WTC11 (cell line): Measurements from ENCODE around the gene POU5F2. TPM values are rescaled to one million over a fixed set of nuclear protein-coding genes. Genes with fewer than 3 reads are reported as not detected.

Experiments used
- ATAC-seq: fragments of 200-7000 bp; cut with Tn5 transposase; 2 replicates; pipeline ENCODE4 v1.10.0; 2021; ENCODE audit warnings: mild to moderate bottlenecking, moderate library complexity
- CTCF ChIA-PET: fragments of 300-600 bp; sonication (Branson Sonifier 250); formaldehyde crosslinking; loops from one replicate; lab custom pipeline; 2021; ENCODE audit warnings: antibody characterized with exemption; lab: Charles Lee
- POLR2A ChIA-PET: fragments of 350-600 bp; sonication (Branson Sonifier 250); formaldehyde crosslinking; loops from one replicate; lab custom pipeline; 2021; ENCODE audit warnings: antibody characterized with exemption; lab: Charles Lee
- DNase-seq: peaks from one replicate; pipeline ENCODE4 v3.0.0; 2021; ENCODE audit warnings: low spot score
- H3K27ac Mint-ChIP-seq: 2 replicates; pipeline ENCODE4 v1.8.0; 2021; ENCODE audit warnings: mixed read lengths
- H3K27me3 Mint-ChIP-seq: 2 replicates; pipeline ENCODE4 v1.8.0; 2021; ENCODE audit warnings: low read depth, mild to moderate bottlenecking, moderate library complexity, mixed read lengths
- H3K36me3 Mint-ChIP-seq: 2 replicates; pipeline ENCODE4 v1.8.0; 2021; ENCODE audit warnings: mixed read lengths
- H3K4me1 Mint-ChIP-seq: 2 replicates; pipeline ENCODE4 v1.8.0; 2022; ENCODE audit warnings: mixed read lengths
- H3K4me3 Mint-ChIP-seq: 2 replicates; pipeline ENCODE4 v1.8.0; 2021; ENCODE audit warnings: mild to moderate bottlenecking, moderate library complexity, mixed read lengths
- H3K9me3 Mint-ChIP-seq: 2 replicates; pipeline ENCODE4 v1.8.0; 2021; ENCODE audit warnings: mixed read lengths
- AFF4 ChIP-seq: sonication (generic); formaldehyde crosslinking; IDR thresholded peaks from 2 replicates; pipeline ENCODE4 v1.8.1; 2023; ENCODE audit warnings: mild to moderate bottlenecking, missing genetic modification reagents, borderline replicate concordance
- CREM ChIP-seq: sonication (generic); formaldehyde crosslinking; IDR thresholded peaks from 2 replicates; pipeline ENCODE4 v1.8.1; 2022; ENCODE audit warnings: mild to moderate bottlenecking, missing genetic modification reagents, moderate library complexity
- EMX1 ChIP-seq: fragments of 250-450 bp; sonication (Bioruptor Pico); IDR thresholded peaks from 2 replicates; pipeline ENCODE4 v1.8.0; 2021; ENCODE audit warnings: mild to moderate bottlenecking
- IRF1 ChIP-seq: sonication (generic); formaldehyde crosslinking; IDR thresholded peaks from 2 replicates; pipeline ENCODE4 v1.8.0; 2023; ENCODE audit warnings: missing genetic modification reagents
- IRF2 ChIP-seq: sonication (generic); formaldehyde crosslinking; IDR thresholded peaks from 2 replicates; pipeline ENCODE4 v1.8.0; 2022; ENCODE audit warnings: low read depth, missing genetic modification reagents, borderline replicate concordance
- MLX ChIP-seq: sonication (generic); formaldehyde crosslinking; IDR thresholded peaks from 2 replicates; pipeline ENCODE4 v1.8.1; 2023; ENCODE audit warnings: mild to moderate bottlenecking, missing genetic modification reagents, moderate library complexity
- NFE2L1 ChIP-seq: sonication (generic); formaldehyde crosslinking; IDR thresholded peaks from 2 replicates; pipeline ENCODE4 v1.8.1; 2023; ENCODE audit warnings: missing genetic modification reagents
- NR2C2 ChIP-seq: sonication (generic); formaldehyde crosslinking; IDR thresholded peaks from 2 replicates; pipeline ENCODE4 v1.8.0; 2022; ENCODE audit warnings: mild to moderate bottlenecking, missing genetic modification reagents
- OVOL2 ChIP-seq: fragments of 250-450 bp; sonication (Bioruptor Pico); IDR thresholded peaks from 2 replicates; pipeline ENCODE4 v1.9.0; 2021; ENCODE audit warnings: mild to moderate bottlenecking, borderline replicate concordance
- SMAD3 ChIP-seq: sonication (generic); formaldehyde crosslinking; IDR thresholded peaks from 2 replicates; pipeline ENCODE4 v1.8.0; 2022; ENCODE audit warnings: missing genetic modification reagents, mild to moderate bottlenecking, borderline replicate concordance
- SMAD4 ChIP-seq: sonication (generic); formaldehyde crosslinking; IDR thresholded peaks from 2 replicates; pipeline ENCODE4 v1.8.0; 2022; ENCODE audit warnings: mild to moderate bottlenecking, missing genetic modification reagents
- TEAD1 ChIP-seq: sonication (generic); formaldehyde crosslinking; IDR thresholded peaks from 2 replicates; pipeline ENCODE4 v1.8.0; 2022; ENCODE audit warnings: mild to moderate bottlenecking, missing genetic modification reagents
- TP53 ChIP-seq: sonication (generic); formaldehyde crosslinking; IDR thresholded peaks from 2 replicates; pipeline ENCODE4 v1.8.1; 2023; ENCODE audit warnings: mild to moderate bottlenecking, missing genetic modification reagents
- USF1 ChIP-seq: sonication (generic); formaldehyde crosslinking; IDR thresholded peaks from 2 replicates; pipeline ENCODE4 v1.8.0; 2022; ENCODE audit warnings: mild to moderate bottlenecking, missing genetic modification reagents
- ZBTB21 ChIP-seq: sonication (generic); formaldehyde crosslinking; IDR thresholded peaks from 2 replicates; pipeline ENCODE4 v1.8.1; 2023; ENCODE audit warnings: mild to moderate bottlenecking, missing genetic modification reagents, borderline replicate concordance
- ZNF219 ChIP-seq: sonication (generic); formaldehyde crosslinking; IDR thresholded peaks from 2 replicates; pipeline ENCODE4 v1.8.0; 2023; ENCODE audit warnings: missing genetic modification reagents, mild to moderate bottlenecking, borderline replicate concordance
- ZNF425 ChIP-seq: fragments of 250-450 bp; sonication (Bioruptor Pico); conservative IDR thresholded peaks from 2 replicates; pipeline ENCODE4 v1.9.0; 2021; ENCODE audit warnings: mild to moderate bottlenecking
- ZNF532 ChIP-seq: fragments of 250-450 bp; sonication (Bioruptor Pico); IDR thresholded peaks from 2 replicates; pipeline ENCODE4 v1.9.0; 2021; ENCODE audit warnings: mild to moderate bottlenecking, borderline replicate concordance
- ZNF671 ChIP-seq: fragments of 250-450 bp; sonication (Bioruptor Pico); IDR thresholded peaks from 2 replicates; pipeline ENCODE4 v1.8.0; 2021; ENCODE audit warnings: mild to moderate bottlenecking
- total RNA-seq: library from RNA; stranded (reverse); gene quantifications from 3 replicates; pipeline ENCODE4 v1.2.3, GENCODE V29; 2021

Gene POU5F2
- total RNA-seq, 1 experiment from 2014 or later = 0.13 TPM

- DNase-seq (no peak), ATAC-seq (no peak)
- Mint-ChIP-seq H3K27ac (no peak overlapping the region), H3K36me3 (no peaks in the 10 kb centered on the region), H3K9me3 (peaks cover 7% of the 10 kb centered on the region), H3K4me1 (no peaks in the 10 kb centered on the region), H3K4me3 (no peak overlapping the region), H3K27me3 (no peaks in the 10 kb centered on the region)
- ChIA-PET CTCF (interaction anchor here (0.8 kb wide), 1 partner anchor 118 kb away, joined by 3 read pairs; no protein-coding TSS in a partner anchor), POLR2A (no interaction called here)
- TF ChIP-seq USF1 (CRISPR knock-in tag) = no peak
- TF ChIP-seq IRF1 = no peak
- no peak for TF ChIP-seq ZNF425
- no peak for TF ChIP-seq NR2C2 (CRISPR knock-in tag)
- TF ChIP-seq ZNF671 (CRISPR knock-in tag) = no peak
- TF ChIP-seq IRF2 (CRISPR knock-in tag) = no peak
- TF ChIP-seq SMAD4 (CRISPR knock-in tag) = no peak
- TF ChIP-seq OVOL2 (CRISPR knock-in tag) = no peak
- TF ChIP-seq ZNF219 (CRISPR knock-in tag) = no peak
- no peak for TF ChIP-seq SMAD3 (CRISPR knock-in tag)
- TF ChIP-seq NFE2L1 (CRISPR knock-in tag) = no peak
- TF ChIP-seq EMX1 (CRISPR knock-in tag) = no peak
- no peak for TF ChIP-seq TP53 (CRISPR knock-in tag)
- TF ChIP-seq MLX (CRISPR knock-in tag) = no peak
Observed at GRCh38 chr5:93736284-93736683, 5.1 kb downstream of the POU5F2 start.

- no peak for ATAC-seq
- Mint-ChIP-seq H3K27me3 (no peaks in the 10 kb centered on the region), H3K4me3 (no peak overlapping the region), H3K4me1 (no peaks in the 10 kb centered on the region), H3K36me3 (no peaks in the 10 kb centered on the region), H3K27ac (no peak overlapping the region), H3K9me3 (peaks cover 7% of the 10 kb centered on the region)
- no peak for DNase-seq
- POLR2A ChIA-PET = no interaction called here
- CTCF ChIA-PET = interaction anchor here (0.8 to 1.0 kb wide), 2 partner anchors 66 to 117 kb away, joined by 3 read pairs; no protein-coding TSS in a partner anchor
- TF ChIP-seq ZNF532 (CRISPR knock-in tag) = no peak
- TF ChIP-seq CREM (CRISPR knock-in tag) = no peak
- no peak for TF ChIP-seq IRF2 (CRISPR knock-in tag)
- no peak for TF ChIP-seq AFF4 (CRISPR knock-in tag)
- no peak for TF ChIP-seq ZBTB21
- TF ChIP-seq USF1 (CRISPR knock-in tag) = no peak
- no peak for TF ChIP-seq TEAD1 (CRISPR knock-in tag)
Observed at GRCh38 chr5:93735378-93735777, 6.0 kb downstream of the POU5F2 start.
